ENCODE measurements around the gene SH3BP5L.

Gene SH3BP5L

GRCh38 chr1:248815407-248816034, 10.2 kb downstream of the SH3BP5L start:
- TF ChIP-seq CTCF (IDR thresholded peaks at IDR 0.05; ENCODE audit: borderline replicate concordance, insufficient read depth, low read depth, low read length) = no peak
- H3K4me3 ChIP-seq (ENCODE audit: low read depth, low read length) = no peak overlapping the region

GRCh38 chr1:248814351-248814750, 11.4 kb downstream of the SH3BP5L start:
- no peak overlapping the region for H3K4me3 ChIP-seq (ENCODE audit: low read depth, low read length)
- no peak for TF ChIP-seq CTCF (IDR thresholded peaks at IDR 0.05; ENCODE audit: borderline replicate concordance, insufficient read depth, low read depth, low read length)

GRCh38 chr1:248813546-248813945, 12.2 kb downstream of the SH3BP5L start:
- no peak for TF ChIP-seq CTCF (IDR thresholded peaks at IDR 0.05; ENCODE audit: borderline replicate concordance, insufficient read depth, low read depth, low read length)
- no peak overlapping the region for H3K4me3 ChIP-seq (ENCODE audit: low read depth, low read length)

- H3K4me3 ChIP-seq (ENCODE audit: low read depth, low read length) = no peak overlapping the region
- no peak for TF ChIP-seq CTCF (IDR thresholded peaks at IDR 0.05; ENCODE audit: borderline replicate concordance, insufficient read depth, low read depth, low read length)
Observed at GRCh38 chr1:248812736-248813425, 12.8 kb downstream of the SH3BP5L start.

- no peak overlapping the region for H3K4me3 ChIP-seq (ENCODE audit: low read depth, low read length)
Observed at GRCh38 chr1:248811514-248812490, 13.9 kb downstream of the SH3BP5L start.

More at GRCh38 chr1:248811514-248812490, 13.9 kb downstream of the SH3BP5L start:
- TF ChIP-seq CTCF (IDR thresholded peaks at IDR 0.05; ENCODE audit: borderline replicate concordance, insufficient read depth, low read depth, low read length) = no peak

Data from GM12875 (cell line).